GM19324 (cell line): Measurements from ENCODE around the gene GABRR3.

Source experiments
- ATAC-seq: cut with Tn5 transposase; IDR thresholded peaks from one replicate; pipeline ENCODE4 v1.9.1; 2021; ENCODE audit warnings: mild to moderate bottlenecking, moderate library complexity; ENCODE audit not compliant: unreplicated experiment, low FRiP score

The GABRR3 gene

DNA sequence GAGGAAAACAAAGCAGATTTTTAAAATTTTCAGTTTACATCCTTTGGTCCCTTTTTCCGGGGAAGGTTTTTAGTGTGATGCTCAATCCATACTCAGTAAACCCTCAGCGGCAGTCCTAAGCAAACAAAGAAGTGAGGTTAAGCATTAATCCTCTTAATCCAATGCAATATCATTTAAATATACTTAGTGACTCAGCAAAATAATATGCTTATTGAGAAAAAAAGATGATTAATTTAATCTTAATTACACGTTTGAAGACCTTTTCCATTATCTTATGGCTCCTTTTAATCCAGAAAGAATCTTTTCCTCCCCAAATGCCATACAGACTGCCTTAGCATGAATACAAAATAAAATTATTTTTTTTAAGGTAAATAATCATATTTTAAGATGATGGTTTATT, at the start of gene GABRR3:
GABRR3 (minus strand) TSS at position 108 of the 400 bp plus-strand sequence. CDS start 328 bp downstream, outside the sequence.
- ATAC-seq = no peak

DNA sequence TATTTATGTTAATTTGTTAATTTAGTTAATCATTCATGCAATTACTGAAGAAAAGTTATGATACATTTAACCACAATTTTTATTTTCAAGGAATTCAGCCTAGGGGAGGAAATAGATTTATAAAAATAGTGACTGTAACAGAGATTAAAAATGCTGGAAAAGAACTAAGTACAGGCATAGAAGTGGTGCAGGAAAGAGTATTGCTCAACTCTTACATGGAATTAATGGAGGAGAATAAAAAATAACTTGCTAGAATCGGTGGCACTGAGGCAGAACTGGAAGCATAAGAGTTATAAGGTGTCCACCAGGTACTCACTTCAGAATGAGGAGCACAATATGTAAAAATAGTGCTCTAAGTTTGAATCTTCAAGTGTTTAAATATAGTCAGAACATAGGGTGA, 38.4 kb upstream of the GABRR3 start:
- no peak for ATAC-seq

DNA sequence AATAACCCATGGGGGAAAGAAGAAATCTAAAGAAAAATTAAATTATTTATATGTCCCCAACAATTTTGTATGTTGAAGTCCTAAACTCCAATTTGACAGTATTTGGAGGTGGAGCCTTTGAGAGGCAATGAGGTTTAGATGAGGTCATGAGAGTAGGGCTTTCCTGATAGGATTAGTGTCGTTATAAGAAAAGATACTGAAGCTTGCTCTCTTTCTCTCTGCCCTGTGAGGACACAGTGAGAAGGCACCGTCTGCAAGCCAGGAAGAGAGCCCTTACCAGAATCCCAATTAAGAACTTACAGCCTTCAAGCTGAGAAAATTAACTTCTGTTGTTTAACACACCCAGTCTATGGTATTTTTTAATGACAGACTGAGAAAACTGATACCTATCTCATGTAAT, 35.7 kb upstream of the GABRR3 start:
- ATAC-seq = no peak

DNA sequence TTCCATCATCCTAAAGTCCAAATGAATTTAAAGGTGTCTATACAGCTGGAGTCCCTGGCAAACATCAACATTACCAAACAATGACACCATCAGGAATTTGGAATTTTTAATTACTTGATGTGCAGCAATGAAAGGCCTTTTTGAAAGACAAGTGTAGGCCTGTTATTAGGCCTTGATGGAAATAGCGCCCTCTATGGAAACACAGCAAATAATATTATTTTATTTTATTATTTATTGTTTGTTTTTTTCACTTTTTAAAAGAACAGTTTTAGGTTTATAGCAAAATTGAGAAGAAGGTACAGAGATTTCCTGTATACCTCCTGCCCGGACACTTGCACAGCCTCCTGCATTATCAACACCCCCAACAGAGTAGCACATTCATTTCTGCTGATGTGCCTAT, 33.7 kb upstream of the GABRR3 start:
- ATAC-seq = no peak

DNA sequence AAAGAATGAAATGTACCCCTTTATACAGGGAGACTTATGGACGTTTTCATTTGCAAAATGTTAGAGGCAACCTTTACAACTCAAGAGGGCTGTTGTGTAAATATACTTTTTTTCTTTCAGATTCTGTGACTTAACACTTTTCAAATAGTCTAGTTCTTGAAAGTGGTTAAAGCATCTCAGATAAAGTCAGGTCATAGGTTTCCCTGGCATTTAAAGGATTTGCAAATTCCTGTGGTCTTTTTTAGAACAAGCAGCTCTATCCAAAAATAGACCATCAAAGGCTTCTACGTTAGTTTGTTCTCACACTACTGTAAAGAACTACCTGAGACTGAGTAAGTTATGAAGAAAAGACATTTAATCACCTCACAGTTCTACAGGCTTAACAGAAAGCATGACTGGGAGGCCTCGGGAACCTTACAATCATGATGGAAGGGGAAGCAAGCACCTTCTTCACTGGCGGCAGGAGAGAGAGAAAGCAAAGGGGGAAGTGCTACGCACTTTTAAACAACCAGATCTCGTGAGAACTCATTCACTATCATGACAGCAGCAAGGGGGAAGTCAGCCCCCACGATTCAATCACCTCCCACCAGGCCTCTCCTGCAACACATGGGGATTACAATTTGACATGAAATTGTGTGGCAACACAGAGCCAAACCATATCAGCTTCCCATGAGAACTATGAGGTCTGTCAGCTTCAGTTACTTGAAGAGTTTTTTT, 23.3 kb upstream of the GABRR3 start:
- no peak for ATAC-seq

DNA sequence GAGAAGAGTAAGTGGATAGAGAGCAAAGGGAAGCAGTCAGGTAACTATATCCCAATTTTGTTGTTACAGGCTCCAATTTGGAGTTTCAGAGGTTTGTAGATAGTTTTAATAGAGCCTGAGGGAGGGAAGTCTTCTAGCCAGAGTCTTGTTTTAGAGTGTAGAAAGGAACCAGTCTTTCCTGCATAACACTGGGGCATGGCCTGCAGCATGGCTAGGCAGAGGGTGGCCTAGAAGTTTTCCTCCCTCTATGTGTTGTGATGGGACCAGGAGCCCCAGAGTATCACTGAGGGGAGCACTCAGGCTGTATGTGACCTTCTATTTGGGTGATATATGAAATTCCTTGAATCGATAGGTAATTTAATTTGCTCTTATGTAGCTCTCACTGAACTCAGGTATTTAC, 22.5 kb upstream of the GABRR3 start:
- ATAC-seq = no peak

DNA sequence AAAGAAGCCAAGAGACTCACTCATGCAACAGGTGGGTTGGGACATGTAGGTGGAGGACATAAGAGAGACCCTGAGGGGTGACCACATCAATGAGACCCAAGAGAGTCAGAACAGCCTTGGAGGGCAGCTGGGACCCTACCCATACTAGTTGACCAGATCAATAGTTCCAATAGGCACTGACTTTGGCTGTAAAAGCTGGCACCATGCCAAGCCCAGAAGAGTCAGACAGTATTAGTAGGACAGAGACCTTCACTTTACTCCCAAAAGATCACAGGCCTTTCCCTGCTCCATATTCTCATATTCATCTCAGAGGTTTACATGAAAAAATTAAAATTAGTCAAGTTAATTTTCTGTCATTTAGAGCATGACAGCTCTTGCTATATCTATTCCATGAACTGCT, 20.9 kb upstream of the GABRR3 start:
- ATAC-seq = no peak

DNA sequence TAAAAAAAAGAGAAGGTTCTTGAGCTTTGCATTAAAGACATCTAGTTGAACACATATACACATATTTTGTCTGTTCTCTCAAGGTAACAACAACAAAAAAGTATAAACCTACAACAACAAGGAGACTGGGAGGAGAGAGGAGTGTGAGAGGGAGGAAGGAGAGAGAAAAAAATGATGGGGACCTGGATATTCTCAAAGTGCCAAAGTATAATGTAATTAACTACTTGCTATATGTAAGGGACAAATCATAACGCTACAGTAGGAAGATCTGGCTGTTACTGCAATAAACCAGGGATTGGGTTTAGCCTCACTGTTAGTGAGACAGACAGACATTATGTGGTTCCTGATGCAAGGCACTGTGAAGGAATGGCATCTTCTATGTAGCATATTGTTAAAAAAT, 14.2 kb upstream of the GABRR3 start:
- ATAC-seq = no peak

DNA sequence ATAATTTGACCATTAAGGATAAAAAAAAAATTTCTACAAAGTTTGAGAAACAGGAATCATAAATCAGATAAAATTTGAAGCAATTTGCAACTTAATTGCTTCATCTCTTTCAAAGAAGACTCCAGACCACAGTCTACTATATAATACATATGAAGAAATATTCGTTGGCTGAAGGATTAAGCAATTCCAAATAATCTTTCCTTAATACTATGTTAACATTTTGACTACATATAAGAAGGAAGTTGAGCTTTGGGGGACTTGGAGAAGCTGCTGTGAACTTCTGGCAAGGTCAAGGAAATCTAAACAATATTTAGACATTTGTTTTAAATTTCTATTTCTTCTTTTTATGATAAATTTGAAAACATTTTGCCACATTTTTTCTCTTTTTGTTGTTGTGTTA, 13.5 kb upstream of the GABRR3 start:
- ATAC-seq = no peak

DNA sequence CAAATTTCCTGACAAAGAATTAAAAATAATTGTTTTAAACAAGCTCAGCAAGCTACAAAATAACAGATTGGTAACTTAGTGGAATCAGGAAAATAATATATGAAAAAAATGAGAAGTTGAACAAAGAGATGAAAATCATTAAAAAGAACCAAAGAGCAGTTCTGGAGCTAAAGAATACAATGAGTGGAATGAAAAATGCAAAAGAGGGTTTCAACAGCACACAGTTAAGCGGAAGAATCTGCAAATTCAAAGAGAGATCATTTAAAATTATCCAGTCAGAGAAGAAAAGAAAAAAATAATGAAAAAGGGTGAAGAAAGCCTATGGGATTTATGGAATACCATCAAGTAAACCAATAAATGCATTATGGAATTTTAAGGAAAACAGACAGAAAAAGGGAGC, 6.2 kb upstream of the GABRR3 start:
- ATAC-seq = no peak

DNA sequence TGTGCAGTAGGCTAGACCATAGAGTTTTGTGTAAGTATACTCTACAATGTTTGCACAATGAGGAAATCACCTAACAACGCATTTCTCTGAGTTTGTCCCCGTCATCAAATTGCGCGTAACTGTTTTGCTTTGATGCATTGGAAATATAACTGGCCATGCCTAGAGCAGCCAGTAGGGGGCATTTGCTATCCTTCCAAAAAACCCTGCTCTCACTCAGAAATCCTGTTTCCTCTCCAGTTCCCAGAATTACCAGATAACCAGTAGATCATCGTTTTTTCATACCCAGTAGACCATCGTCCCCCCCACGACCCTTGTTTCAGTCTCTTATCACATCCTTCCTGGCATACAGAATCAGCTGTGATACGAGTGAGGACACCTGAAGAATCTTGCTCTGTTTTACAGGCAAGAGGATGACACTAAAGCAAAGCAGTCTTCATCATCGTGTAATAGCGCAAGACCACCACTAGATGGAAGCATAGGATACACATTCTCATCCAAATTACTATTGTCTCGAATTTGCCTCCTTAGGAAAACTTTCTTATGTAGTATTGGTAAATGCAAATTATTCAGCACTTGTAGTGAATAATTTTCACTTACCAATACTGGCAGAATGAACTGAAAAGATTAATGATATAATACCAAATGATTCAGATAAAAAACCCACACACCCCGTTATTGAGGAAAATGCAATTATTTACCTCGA, 4.4 kb upstream of the GABRR3 start:
- ATAC-seq = peak; percentile 92

DNA sequence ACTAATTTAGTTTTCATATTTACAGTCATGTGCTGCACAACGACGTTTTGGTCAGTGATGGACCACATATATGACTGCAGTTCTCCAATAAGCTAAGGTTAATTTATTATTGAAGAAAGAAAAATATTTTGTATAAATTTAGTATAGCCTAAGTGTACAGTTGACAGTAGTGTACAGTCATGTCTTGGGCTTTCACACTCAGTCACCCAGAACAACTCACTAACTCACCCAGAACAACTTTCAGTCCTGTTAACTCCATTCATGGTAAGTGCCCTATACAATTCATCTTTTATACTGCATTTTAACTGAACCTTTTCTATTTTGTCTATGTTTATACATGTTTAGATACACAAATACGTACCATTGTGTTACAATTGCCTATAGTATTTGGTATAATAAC, 3.8 kb upstream of the GABRR3 start:
- no peak for ATAC-seq

DNA sequence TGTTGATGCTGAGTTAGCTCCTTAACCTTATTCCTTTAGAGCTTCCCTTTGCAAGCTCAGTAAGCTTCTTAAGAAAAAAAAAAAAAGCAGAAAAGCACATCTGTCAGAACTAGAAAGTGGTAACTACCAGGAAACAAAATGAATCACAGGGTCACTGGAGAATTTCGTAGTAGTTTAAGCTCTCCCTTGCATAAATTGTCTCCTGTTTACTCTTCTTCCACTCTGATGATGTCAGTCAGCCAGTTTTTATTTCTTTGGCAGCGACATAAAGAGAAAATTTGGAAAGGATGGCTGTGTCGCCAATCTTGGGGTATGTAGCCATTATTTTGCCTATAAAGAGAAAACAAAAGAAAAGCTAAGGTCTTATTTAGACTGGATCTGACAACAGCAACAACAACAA, 3.2 kb upstream of the GABRR3 start:
- no peak for ATAC-seq

DNA sequence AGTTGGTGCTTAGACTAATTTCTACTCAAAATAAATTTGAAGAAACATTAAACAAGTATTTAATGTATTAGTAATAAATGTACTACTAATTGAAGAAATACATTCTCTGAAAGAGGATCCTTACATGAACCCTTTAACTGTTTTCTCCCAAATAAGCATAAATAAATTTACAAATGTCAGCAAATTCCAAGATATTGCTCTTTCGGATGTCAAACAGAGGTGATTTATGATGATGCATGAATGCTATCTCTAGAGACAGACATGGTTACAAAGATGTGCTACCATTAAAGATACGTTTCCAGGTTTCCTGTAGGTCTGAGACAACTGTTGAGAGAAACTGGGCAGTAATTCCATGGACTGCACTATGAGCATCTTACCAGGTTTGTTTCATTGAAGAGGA, 629 bp downstream of the GABRR3 start:
- no peak for ATAC-seq

DNA sequence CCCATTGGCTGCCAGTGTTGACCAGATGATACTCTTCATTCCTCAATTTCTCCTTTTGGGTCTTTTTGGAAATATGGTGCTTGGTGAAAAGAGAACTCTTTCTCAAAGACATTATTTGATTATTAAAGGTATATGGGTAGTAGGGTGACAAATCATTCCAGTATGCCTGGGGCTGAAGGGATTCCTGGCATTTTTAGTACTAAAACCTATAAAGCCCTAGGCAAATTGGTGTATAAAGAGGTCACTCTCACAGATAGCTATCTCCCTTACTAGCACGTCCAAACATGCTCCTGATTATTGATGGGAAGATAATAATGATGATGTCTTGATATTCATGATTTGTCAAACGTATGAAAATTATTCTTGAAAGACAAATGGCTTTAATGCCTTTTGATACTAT, 1.1 kb downstream of the GABRR3 start:
- ATAC-seq = no peak

DNA sequence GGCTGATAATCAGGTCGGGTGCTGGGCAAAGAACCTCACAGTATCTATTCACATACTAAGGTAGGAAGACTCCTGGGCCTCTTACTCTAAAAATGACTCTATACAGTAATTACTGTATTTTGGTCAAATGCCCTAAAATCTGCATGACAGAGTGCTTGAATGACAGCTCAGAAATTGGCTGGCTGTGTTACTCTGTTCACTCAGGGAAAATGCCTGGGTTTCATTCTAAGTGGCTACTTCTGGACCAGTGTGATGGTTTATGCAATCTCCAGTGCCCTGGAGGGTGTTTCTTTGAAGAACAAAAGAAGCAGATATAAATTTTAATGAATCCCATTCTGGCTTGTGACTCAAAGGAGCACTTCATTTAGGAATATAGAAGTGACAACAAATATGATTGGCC, 2.2 kb downstream of the GABRR3 start:
- no peak for ATAC-seq

DNA sequence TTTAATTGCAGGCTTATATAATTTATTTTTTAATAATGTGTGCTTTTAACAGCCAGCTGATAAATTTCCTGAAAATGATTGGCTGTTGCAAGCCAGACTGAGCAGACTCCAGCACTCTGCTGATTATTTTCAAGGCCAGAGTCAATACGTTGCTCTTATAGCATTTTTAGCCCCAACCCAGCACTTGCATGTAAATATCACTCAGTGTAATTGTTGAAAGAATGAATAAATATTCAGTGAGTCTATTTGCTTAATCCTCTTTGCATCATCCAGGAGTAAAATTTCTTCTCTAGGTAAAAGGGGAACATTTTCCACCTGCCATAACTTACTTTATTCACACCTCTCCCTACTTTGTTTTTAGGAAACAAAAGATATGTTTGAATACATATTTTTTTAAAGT, 2.9 kb downstream of the GABRR3 start:
- no peak for ATAC-seq

DNA sequence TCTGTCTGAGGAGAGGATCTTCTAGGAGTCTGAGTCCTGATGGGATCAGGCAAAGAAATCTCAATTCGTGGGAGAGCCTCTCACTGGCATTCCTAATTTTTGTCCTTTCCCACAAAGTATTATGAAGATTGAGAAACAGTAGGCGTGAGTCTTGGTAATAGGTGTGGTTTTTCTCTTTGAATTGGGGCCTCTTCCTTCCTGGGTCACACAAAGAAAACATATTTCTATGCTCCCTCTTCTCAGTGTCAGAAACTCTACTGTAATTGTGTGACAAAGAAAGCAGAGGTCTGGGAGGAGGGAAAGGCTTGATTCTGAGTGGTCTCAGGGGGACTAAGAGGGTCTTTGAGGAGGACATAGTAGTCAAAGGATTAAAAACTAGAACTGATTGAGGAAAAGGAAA, 6.0 kb downstream of the GABRR3 start:
- no peak for ATAC-seq

DNA sequence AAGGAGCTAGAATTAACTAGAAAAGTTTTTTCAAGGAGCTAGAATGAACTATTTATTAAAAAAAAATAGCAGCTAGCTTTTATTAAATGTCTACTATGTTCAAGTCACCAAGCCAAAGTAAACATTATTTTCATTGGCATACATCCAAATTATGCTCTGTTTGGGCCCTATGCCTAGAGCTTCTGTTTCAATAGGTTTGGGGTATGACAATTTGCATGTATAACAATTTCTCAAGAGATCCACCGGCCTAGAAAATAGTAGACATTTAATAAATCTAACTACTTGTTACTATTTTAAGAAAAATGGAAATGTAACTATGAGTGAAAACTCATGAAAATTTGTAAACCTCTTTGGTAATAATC, 8.0 kb downstream of the GABRR3 start:
- peak; percentile 30 for ATAC-seq

DNA sequence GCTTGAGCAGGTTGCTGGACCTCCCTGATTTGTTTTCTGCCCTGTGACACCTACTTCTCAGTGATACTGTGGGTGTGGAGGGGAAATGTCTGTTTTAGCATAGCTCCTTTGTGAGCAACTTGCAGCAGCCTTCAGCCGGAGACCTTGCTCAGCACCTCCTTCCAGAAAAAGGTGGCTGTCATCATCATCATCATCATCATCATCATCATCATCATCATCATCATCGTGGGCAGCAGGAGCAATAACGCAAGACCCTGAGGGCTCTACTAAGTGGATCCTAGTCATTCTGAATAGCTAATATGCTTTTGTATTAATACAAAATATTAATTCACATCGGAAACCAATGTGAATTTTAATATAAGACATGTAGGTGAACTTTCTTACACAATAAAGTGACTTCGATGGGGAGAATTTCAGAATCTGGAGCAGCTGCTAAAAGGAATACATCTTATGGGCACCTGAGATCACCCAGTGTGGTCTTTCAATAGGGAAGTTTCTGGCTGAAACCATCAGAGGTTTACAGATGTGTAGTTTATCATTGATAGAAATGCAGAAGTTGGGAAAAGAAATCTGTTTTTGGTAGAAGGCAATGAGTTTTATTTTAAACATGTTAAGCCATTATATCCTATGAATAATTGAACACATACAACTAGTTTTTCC, 8.6 kb downstream of the GABRR3 start:
- ATAC-seq = peak; percentile 68

DNA sequence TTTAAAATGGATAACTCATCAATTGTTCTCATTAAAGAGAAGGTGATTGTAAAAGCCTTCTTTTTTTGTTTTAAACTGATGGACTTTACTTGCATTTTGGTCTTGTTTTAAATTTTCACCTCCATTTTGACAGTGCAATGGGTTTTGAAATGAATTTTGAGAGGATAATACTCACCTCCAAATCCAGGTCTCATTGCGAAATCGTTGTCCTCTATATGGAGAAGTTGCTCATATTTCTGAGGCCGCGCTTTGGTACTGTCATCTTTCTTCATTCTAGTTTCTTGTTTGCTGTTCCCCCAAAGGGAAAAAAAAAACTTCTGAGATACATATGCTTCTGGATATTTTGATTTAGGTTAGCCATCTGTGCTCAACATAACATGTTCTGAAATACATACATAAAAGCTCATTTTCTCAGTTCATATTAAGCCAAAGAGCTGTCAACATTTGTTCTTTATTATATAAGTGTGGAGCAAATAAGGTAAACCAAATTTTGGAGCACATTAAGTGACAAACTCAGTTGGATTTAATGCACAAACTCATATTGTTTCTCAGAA, 9.6 kb downstream of the GABRR3 start:
- no peak for ATAC-seq
